Measurements from ENCODE around the gene ADAMTS4.
A peak's percentile ranks its signal among the peaks of the same experiment; 100 is the strongest.

The ADAMTS4 gene

DNA sequence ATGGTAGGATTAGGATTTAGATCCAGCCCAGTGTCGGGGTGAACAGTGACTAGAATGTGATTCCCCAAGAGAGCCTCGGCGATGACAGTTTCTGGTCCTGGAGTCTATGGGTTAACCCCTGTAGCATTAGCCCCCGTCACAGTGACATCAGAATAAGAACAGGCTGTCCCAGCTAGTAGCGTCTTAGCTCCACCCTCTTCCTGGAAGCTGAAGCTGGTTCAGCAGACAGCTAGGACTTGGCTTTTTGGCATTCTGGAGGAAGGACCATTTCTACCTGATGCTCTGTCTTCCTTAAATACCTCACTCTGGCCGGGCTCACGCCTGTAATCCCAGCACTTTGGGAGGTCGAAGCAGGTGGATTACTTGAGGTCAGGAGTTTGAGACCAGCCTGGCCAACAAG lies 8.3 kb upstream of the ADAMTS4 start:
- H3K9ac ChIP-seq (ENCODE audit: low read length): no peak overlapping the region
- peaks cover 10% of the 10 kb centered on the region for H3K4me1 ChIP-seq (ENCODE audit: low read length)
- H2AFZ ChIP-seq (ENCODE audit: low read depth, low read length): no peak overlapping the region
- H3K4me3 ChIP-seq (ENCODE audit: low read length): no peak overlapping the region
- H3K79me2 ChIP-seq (ENCODE audit: low read length): peaks cover 20% of the 10 kb centered on the region
- no peaks in the 10 kb centered on the region for H3K27me3 ChIP-seq (ENCODE audit: low read depth, low read length)
- no peaks in the 10 kb centered on the region for H4K20me1 ChIP-seq (ENCODE audit: insufficient read depth, low read length)
- H3K27ac ChIP-seq (ENCODE audit: low read length): no peak overlapping the region
- H3K36me3 ChIP-seq (replicated peaks; ENCODE audit: low read depth, low read length): peaks cover 63% of the 10 kb centered on the region
- no peaks in the 10 kb centered on the region for H3K9me3 ChIP-seq (ENCODE audit: insufficient read depth, low read length)
- TF ChIP-seq, protein P1, sequence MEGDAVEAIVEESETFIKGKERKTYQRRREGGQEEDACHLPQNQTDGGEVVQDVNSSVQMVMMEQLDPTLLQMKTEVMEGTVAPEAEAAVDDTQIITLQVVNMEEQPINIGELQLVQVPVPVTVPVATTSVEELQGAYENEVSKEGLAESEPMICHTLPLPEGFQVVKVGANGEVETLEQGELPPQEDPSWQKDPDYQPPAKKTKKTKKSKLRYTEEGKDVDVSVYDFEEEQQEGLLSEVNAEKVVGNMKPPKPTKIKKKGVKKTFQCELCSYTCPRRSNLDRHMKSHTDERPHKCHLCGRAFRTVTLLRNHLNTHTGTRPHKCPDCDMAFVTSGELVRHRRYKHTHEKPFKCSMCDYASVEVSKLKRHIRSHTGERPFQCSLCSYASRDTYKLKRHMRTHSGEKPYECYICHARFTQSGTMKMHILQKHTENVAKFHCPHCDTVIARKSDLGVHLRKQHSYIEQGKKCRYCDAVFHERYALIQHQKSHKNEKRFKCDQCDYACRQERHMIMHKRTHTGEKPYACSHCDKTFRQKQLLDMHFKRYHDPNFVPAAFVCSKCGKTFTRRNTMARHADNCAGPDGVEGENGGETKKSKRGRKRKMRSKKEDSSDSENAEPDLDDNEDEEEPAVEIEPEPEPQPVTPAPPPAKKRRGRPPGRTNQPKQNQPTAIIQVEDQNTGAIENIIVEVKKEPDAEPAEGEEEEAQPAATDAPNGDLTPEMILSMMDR (IDR thresholded peaks at IDR 0.05; ENCODE audit: low read depth, low read length): no peak
- TF ChIP-seq EZH2phosphoT487 (IDR thresholded peaks at IDR 0.05; ENCODE audit: low read depth): no peak
- H3K4me2 ChIP-seq (ENCODE audit: low read length): no peak overlapping the region

DNA sequence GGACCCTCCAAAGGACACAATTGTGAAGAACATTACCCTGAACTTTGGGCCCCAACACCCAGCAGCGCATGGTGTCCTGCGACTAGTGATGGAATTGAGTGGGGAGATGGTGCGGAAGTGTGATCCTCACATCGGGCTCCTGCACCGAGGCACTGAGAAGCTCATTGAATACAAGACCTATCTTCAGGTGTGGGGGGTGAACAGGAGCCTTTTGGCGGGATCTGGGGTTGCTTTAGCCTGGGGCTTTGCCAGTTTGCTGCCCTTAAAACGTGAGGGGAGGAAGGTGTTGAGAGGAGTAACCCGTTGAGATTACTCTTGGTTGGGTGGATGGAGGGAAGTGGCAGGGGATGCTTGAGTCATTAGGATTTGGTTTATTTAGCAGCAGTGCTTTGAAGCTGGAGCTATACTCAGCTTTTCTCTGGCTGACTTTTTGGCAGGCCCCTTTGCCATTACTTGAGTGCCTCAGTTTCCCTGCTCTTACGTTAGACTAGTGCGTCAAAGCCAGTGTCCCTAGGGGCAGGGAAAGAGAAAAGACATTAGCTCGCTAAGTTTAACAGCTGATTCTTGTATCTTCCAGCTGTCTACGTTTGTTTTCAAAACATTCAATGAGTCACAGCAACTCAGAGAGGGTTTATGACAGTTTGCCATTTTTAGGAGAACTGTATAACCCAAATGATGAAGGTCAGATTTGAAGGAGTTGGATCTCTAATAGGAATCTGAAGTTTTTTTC lies 7.7 kb upstream of the ADAMTS4 start:
- no peak overlapping the region for H3K4me3 ChIP-seq (ENCODE audit: low read length)
- H3K9me3 ChIP-seq (ENCODE audit: insufficient read depth, low read length): no peaks in the 10 kb centered on the region
- peaks cover 14% of the 10 kb centered on the region for H3K4me1 ChIP-seq (ENCODE audit: low read length)
- TF ChIP-seq EZH2phosphoT487 (IDR thresholded peaks at IDR 0.05; ENCODE audit: low read depth): no peak
- TF ChIP-seq, protein P1 (IDR thresholded peaks at IDR 0.05; ENCODE audit: low read depth, low read length): no peak
- no peak overlapping the region for H3K9ac ChIP-seq (ENCODE audit: low read length)
- peaks cover 20% of the 10 kb centered on the region for H3K79me2 ChIP-seq (ENCODE audit: low read length)
- no peak overlapping the region for H3K27ac ChIP-seq (ENCODE audit: low read length)
- H3K4me2 ChIP-seq (ENCODE audit: low read length): no peak overlapping the region
- H3K27me3 ChIP-seq (ENCODE audit: low read depth, low read length): no peaks in the 10 kb centered on the region
- no peaks in the 10 kb centered on the region for H4K20me1 ChIP-seq (ENCODE audit: insufficient read depth, low read length)
- H3K36me3 ChIP-seq (replicated peaks; ENCODE audit: low read depth, low read length): peaks cover 57% of the 10 kb centered on the region
- H2AFZ ChIP-seq (ENCODE audit: low read depth, low read length): no peak overlapping the region

DNA sequence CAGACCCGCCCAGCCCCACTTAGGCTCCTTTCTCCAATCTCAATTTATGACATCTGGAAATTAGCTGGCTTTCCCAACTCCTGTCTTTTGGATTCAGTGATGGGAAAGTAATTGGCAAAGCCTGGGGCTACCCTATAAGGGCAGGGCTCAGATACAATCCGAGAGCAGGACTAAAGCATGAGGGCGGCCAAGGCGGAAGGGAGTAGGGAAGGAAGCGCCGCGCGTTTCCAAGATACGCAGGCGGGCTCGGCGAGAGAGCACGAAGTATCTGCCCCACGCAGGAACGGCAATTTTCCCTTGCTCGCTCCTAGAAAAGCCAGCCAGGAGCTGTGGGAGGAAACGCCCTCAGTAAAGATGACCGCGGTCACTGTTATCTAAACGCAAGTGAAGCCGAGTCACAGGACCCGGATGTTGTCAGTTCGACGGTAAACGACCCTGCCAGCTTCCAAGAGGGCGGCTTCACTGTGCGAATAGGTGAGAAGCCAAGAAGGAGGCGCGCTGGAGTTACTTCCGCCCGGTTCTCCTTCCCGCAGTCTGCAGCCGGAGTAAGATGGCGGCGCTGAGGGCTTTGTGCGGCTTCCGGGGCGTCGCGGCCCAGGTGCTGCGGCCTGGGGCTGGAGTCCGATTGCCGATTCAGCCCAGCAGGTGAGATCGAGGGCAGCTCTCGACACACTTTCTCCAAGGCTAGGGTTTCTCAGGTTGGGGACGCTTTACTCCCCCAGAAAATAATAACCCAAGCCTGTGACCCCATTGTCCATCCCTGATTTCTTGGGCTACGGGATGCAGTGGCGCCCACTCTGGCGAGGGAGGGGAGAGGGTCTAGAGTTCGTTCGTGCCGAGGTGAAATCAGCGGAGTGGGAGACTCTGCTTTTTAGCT lies 3.2 kb upstream of the ADAMTS4 start, which contains the start of gene NDUFS2:
NDUFS2 (plus strand) TSS at position 532 of the 877 bp plus-strand sequence; CDS start at position 551, 19 bp downstream.
- H3K79me2 ChIP-seq (ENCODE audit: low read length): peaks cover 20% of the 10 kb centered on the region
- H3K4me1 ChIP-seq (ENCODE audit: low read length): peaks cover 28% of the 10 kb centered on the region

More for the DNA sequence above, 3.2 kb upstream of the ADAMTS4 start, which contains the start of gene NDUFS2:
- H3K9ac ChIP-seq (ENCODE audit: low read length): peak within 1 kb of the TSS; percentile 96
- H3K4me2 ChIP-seq (ENCODE audit: low read length): peak within 1 kb of the TSS; percentile 86
- no peaks in the 10 kb centered on the region for H3K27me3 ChIP-seq (ENCODE audit: low read depth, low read length)
- no peaks in the 10 kb centered on the region for H3K9me3 ChIP-seq (ENCODE audit: insufficient read depth, low read length)
- H3K4me3 ChIP-seq (ENCODE audit: low read length): peak within 1 kb of the TSS; percentile 91
- TF ChIP-seq, protein P1 (IDR thresholded peaks at IDR 0.05; ENCODE audit: low read depth, low read length): peak; percentile 43
- TF ChIP-seq EZH2phosphoT487 (IDR thresholded peaks at IDR 0.05; ENCODE audit: low read depth): no peak
- peak within 1 kb of the TSS; percentile 84 for H2AFZ ChIP-seq (ENCODE audit: low read depth, low read length)
- H3K36me3 ChIP-seq (replicated peaks; ENCODE audit: low read depth, low read length): peaks cover 30% of the 10 kb centered on the region
- no peaks in the 10 kb centered on the region for H4K20me1 ChIP-seq (ENCODE audit: insufficient read depth, low read length)
- H3K27ac ChIP-seq (ENCODE audit: low read length): peak within 1 kb of the TSS; percentile 62

Measured in OCI-LY3 (cell line).